HS-5 (cell line): ENCODE data around the gene TPP1.

Experiments used
- DNase-seq: peaks from one replicate; pipeline ENCODE4 v3.0.0-alpha.2; 2012; ENCODE audit warnings: low read depth

TPP1 gene

GRCh38 chr11:6627762-6628241, 8.6 kb upstream of the TPP1 start:
- DNase-seq: no peak

- no peak for DNase-seq
These were observed 7.9 kb upstream of the TPP1 start for GRCh38 chr11:6626971-6627761.

GRCh38 chr11:6625832-6626420, 6.7 kb upstream of the TPP1 start:
- DNase-seq: no peak

GRCh38 chr11:6625156-6625831, 6.1 kb upstream of the TPP1 start:
- no peak for DNase-seq

- DNase-seq: no peak
These were observed 4.5 kb upstream of the TPP1 start for GRCh38 chr11:6623391-6624363.

GRCh38 chr11:6622261-6623171, 3.3 kb upstream of the TPP1 start:
- no peak for DNase-seq

GRCh38 chr11:6621711-6622211, 2.5 kb upstream of the TPP1 start:
- no peak for DNase-seq

- DNase-seq: no peak
These were observed 1.4 kb upstream of the TPP1 start for GRCh38 chr11:6620636-6621035.

GRCh38 chr11:6618117-6619003, 862 bp downstream of the TPP1 start:
- DNase-seq: no peak

GRCh38 chr11:6617315-6617781, 1.9 kb downstream of the TPP1 start:
- DNase-seq: no peak

GRCh38 chr11:6616596-6617250, 2.5 kb downstream of the TPP1 start:
- DNase-seq: no peak

GRCh38 chr11:6615882-6616585, 3.2 kb downstream of the TPP1 start:
- no peak for DNase-seq

GRCh38 chr11:6615046-6615445, 4.2 kb downstream of the TPP1 start:
- no peak for DNase-seq

- no peak for DNase-seq
These were observed 4.8 kb downstream of the TPP1 start for GRCh38 chr11:6614446-6614845.

- no peak for DNase-seq
These were observed 5.7 kb downstream of the TPP1 start for GRCh38 chr11:6613496-6613895.

GRCh38 chr11:6612213-6613041, 6.8 kb downstream of the TPP1 start, which contains the start of gene TAF10:
TAF10 (minus strand) TSS chr11:6612216; CDS start chr11:6612189, 27 bp downstream.
- no peak for DNase-seq

GRCh38 chr11:6611963-6612212, 7.3 kb downstream of the TPP1 start:
- DNase-seq: no peak
